ENCODE data around the gene CTRB2.
"Not testable (repeated sequence)": the region's sequence is repeated elsewhere in the genome, so short reads cannot be mapped to it uniquely, and the experiment has no call there.

Gene CTRB2

GRCh38 chr16:75230471-75231110, 23.6 kb upstream of the CTRB2 start:
- H3K9ac ChIP-seq (ENCODE audit: low read depth, low read length), result no peak overlapping the region
- no peak overlapping the region for H3K4me3 ChIP-seq (ENCODE audit: low read depth, low read length)
- H3K36me3 ChIP-seq (ENCODE audit: control insufficient read depth, insufficient read depth, low read length), result peaks cover 47% of the 10 kb centered on the region
- H3K4me1 ChIP-seq (ENCODE audit: control insufficient read depth, insufficient read depth, low read length), result no peaks in the 10 kb centered on the region
- H3K9me3 ChIP-seq (ENCODE audit: control insufficient read depth, insufficient read depth, low read length), result no peaks in the 10 kb centered on the region
- H3K27me3 ChIP-seq (ENCODE audit: control insufficient read depth, insufficient read depth, low read length), result no peaks in the 10 kb centered on the region

GRCh38 chr16:75229172-75230031, 22.4 kb upstream of the CTRB2 start:
- no peak overlapping the region for H3K4me3 ChIP-seq (ENCODE audit: low read depth, low read length)
- no peaks in the 10 kb centered on the region for H3K27me3 ChIP-seq (ENCODE audit: control insufficient read depth, insufficient read depth, low read length)
- peaks cover 35% of the 10 kb centered on the region for H3K36me3 ChIP-seq (ENCODE audit: control insufficient read depth, insufficient read depth, low read length)
- H3K4me1 ChIP-seq (ENCODE audit: control insufficient read depth, insufficient read depth, low read length), result no peaks in the 10 kb centered on the region
- H3K9me3 ChIP-seq (ENCODE audit: control insufficient read depth, insufficient read depth, low read length), result no peaks in the 10 kb centered on the region
- no peak overlapping the region for H3K9ac ChIP-seq (ENCODE audit: low read depth, low read length)

GRCh38 chr16:75228143-75228976, 21.4 kb upstream of the CTRB2 start:
- Histone ChIP-seq H3K36me3 (ENCODE audit: control insufficient read depth, insufficient read depth, low read length) (peaks cover 31% of the 10 kb centered on the region), H3K4me1 (ENCODE audit: control insufficient read depth, insufficient read depth, low read length) (no peaks in the 10 kb centered on the region), H3K27me3 (ENCODE audit: control insufficient read depth, insufficient read depth, low read length) (no peaks in the 10 kb centered on the region), H3K4me3 (ENCODE audit: low read depth, low read length) (no peak overlapping the region), H3K9me3 (ENCODE audit: control insufficient read depth, insufficient read depth, low read length) (no peaks in the 10 kb centered on the region), H3K9ac (ENCODE audit: low read depth, low read length) (no peak overlapping the region)

- Histone ChIP-seq H3K4me3 (ENCODE audit: low read depth, low read length) (no peak overlapping the region), H3K9ac (ENCODE audit: low read depth, low read length) (no peak overlapping the region), H3K36me3 (ENCODE audit: control insufficient read depth, insufficient read depth, low read length) (peaks cover 26% of the 10 kb centered on the region), H3K9me3 (ENCODE audit: control insufficient read depth, insufficient read depth, low read length) (no peaks in the 10 kb centered on the region), H3K27me3 (ENCODE audit: control insufficient read depth, insufficient read depth, low read length) (no peaks in the 10 kb centered on the region), H3K4me1 (ENCODE audit: control insufficient read depth, insufficient read depth, low read length) (no peaks in the 10 kb centered on the region)
Observed at GRCh38 chr16:75227361-75228142, 20.6 kb upstream of the CTRB2 start.

GRCh38 chr16:75226550-75227360, 19.8 kb upstream of the CTRB2 start:
- H3K4me3 ChIP-seq (ENCODE audit: low read depth, low read length), result no peak overlapping the region
- H3K36me3 ChIP-seq (ENCODE audit: control insufficient read depth, insufficient read depth, low read length), result peaks cover 23% of the 10 kb centered on the region
- no peaks in the 10 kb centered on the region for H3K9me3 ChIP-seq (ENCODE audit: control insufficient read depth, insufficient read depth, low read length)
- no peaks in the 10 kb centered on the region for H3K4me1 ChIP-seq (ENCODE audit: control insufficient read depth, insufficient read depth, low read length)
- H3K9ac ChIP-seq (ENCODE audit: low read depth, low read length), result no peak overlapping the region
- H3K27me3 ChIP-seq (ENCODE audit: control insufficient read depth, insufficient read depth, low read length), result no peaks in the 10 kb centered on the region

GRCh38 chr16:75225678-75226515, 18.9 kb upstream of the CTRB2 start:
- no peak overlapping the region for H3K4me3 ChIP-seq (ENCODE audit: low read depth, low read length)
- no peaks in the 10 kb centered on the region for H3K27me3 ChIP-seq (ENCODE audit: control insufficient read depth, insufficient read depth, low read length)
- peaks cover 21% of the 10 kb centered on the region for H3K36me3 ChIP-seq (ENCODE audit: control insufficient read depth, insufficient read depth, low read length)
- H3K4me1 ChIP-seq (ENCODE audit: control insufficient read depth, insufficient read depth, low read length), result no peaks in the 10 kb centered on the region
- H3K9me3 ChIP-seq (ENCODE audit: control insufficient read depth, insufficient read depth, low read length), result no peaks in the 10 kb centered on the region
- H3K9ac ChIP-seq (ENCODE audit: low read depth, low read length), result no peak overlapping the region

- Histone ChIP-seq H3K9ac (ENCODE audit: low read depth, low read length) (no peak overlapping the region), H3K27me3 (ENCODE audit: control insufficient read depth, insufficient read depth, low read length) (no peaks in the 10 kb centered on the region), H3K4me1 (ENCODE audit: control insufficient read depth, insufficient read depth, low read length) (no peaks in the 10 kb centered on the region), H3K36me3 (ENCODE audit: control insufficient read depth, insufficient read depth, low read length) (peaks cover 21% of the 10 kb centered on the region), H3K9me3 (ENCODE audit: control insufficient read depth, insufficient read depth, low read length) (no peaks in the 10 kb centered on the region), H3K4me3 (ENCODE audit: low read depth, low read length) (no peak overlapping the region)
Observed at GRCh38 chr16:75225092-75225491, 18.1 kb upstream of the CTRB2 start.

GRCh38 chr16:75224306-75225082, 17.5 kb upstream of the CTRB2 start:
- no peaks in the 10 kb centered on the region for H3K4me1 ChIP-seq (ENCODE audit: control insufficient read depth, insufficient read depth, low read length)
- no peaks in the 10 kb centered on the region for H3K9me3 ChIP-seq (ENCODE audit: control insufficient read depth, insufficient read depth, low read length)
- H3K27me3 ChIP-seq (ENCODE audit: control insufficient read depth, insufficient read depth, low read length), result no peaks in the 10 kb centered on the region
- H3K36me3 ChIP-seq (ENCODE audit: control insufficient read depth, insufficient read depth, low read length), result peaks cover 15% of the 10 kb centered on the region
- H3K9ac ChIP-seq (ENCODE audit: low read depth, low read length), result no peak overlapping the region
- H3K4me3 ChIP-seq (ENCODE audit: low read depth, low read length), result no peak overlapping the region

- not testable (repeated sequence) for H3K9ac ChIP-seq (ENCODE audit: low read depth, low read length)
Observed at GRCh38 chr16:75223129-75223528, 16.2 kb upstream of the CTRB2 start.

More at GRCh38 chr16:75223129-75223528, 16.2 kb upstream of the CTRB2 start:
- not testable (repeated sequence) for H3K27me3 ChIP-seq (ENCODE audit: control insufficient read depth, insufficient read depth, low read length); H3K9me3 ChIP-seq (ENCODE audit: control insufficient read depth, insufficient read depth, low read length); H3K4me1 ChIP-seq (ENCODE audit: control insufficient read depth, insufficient read depth, low read length); H3K4me3 ChIP-seq (ENCODE audit: low read depth, low read length); H3K36me3 ChIP-seq (ENCODE audit: control insufficient read depth, insufficient read depth, low read length)

All from iPS-15b (cell line).